ENCODE measurements around the gene UQCRFS1. TPM values are rescaled to one million over a fixed set of nuclear protein-coding genes. Genes with fewer than 3 reads are reported as not detected.
A peak's percentile ranks its signal among the peaks of the same experiment; 100 is the strongest.
"Not testable (repeated sequence)": the region's sequence is repeated elsewhere in the genome, so short reads cannot be mapped to it uniquely, and the experiment has no call there.

UQCRFS1 gene
- polyA plus RNA-seq (ENCODE audit: low read depth in 6 of 6), result 10 to 100 TPM; 58.2 to 93.1 (median 69.1) TPM

DNA sequence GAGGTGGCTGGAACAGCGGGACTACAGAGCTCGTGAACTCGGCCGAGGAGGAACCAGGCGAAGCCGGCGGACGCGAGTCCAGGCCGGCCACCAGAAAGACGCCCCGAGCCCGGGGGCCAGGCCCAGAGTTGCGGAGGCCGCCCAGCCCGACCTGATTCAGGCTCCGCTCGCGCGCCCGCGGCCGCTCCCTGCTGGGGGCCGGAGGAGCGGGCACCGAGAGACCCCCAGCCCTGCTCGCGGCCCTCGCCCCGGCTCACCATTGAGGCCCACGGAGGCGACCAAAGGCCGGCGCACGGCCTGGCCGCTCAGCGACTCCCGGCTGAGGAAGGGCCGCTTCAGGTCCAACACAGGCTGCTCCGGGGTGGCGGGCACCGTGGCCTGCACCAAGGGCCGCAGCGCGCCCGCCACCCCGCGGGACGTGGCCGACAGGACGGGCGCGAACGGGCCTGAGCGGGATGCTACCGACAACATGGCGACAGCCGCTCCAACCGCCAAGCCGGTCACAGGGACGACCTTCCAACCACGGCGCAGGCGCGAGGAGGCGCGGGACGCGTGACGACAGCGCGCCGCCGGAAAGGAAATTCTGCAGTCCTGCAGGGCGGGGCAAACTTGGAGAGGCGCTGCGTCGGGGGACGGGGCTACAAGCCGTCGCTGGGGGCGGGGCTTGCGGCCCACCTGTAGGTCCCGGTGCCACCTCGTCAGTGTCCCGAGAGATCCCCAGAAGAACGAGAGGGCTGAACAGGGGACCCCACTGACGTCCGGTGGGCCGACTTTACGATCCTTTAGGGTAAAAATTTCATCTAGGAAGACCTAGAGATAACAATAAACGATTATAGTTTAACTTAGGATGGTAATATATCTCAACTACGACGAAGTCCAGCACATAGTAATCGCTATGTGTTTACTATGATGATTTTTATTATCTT is at the start of gene UQCRFS1:
TSS of gene UQCRFS1 (minus strand) at position 504 of the 926 bp plus-strand sequence. CDS start at position 471, 33 bp downstream.
- peak; percentile 94 for ATAC-seq (ENCODE audit: low read depth in 2 of 2)
- peaks cover 0 to 6% (median 4%) of the 10 kb centered on the region in 7 donors for H3K9me3 Mint-ChIP-seq
- peak within 1 kb of the TSS; percentile 89 to 97 (median 94) for H3K4me3 Mint-ChIP-seq
- H3K27me3 Mint-ChIP-seq, result peaks cover 5 to 28% (median 16%) of the 10 kb centered on the region in 3 donors
- peak within 1 kb of the TSS; percentile 93 to 97 (median 97) for H3K27ac Mint-ChIP-seq
- DNase-seq, result peak; percentile 95
- H3K36me3 Mint-ChIP-seq, result peaks cover 7 to 8% of the 10 kb centered on the region in 2 donors
- peaks cover 24 to 45% (median 37%) of the 10 kb centered on the region in 3 donors for H3K4me1 Mint-ChIP-seq

DNA sequence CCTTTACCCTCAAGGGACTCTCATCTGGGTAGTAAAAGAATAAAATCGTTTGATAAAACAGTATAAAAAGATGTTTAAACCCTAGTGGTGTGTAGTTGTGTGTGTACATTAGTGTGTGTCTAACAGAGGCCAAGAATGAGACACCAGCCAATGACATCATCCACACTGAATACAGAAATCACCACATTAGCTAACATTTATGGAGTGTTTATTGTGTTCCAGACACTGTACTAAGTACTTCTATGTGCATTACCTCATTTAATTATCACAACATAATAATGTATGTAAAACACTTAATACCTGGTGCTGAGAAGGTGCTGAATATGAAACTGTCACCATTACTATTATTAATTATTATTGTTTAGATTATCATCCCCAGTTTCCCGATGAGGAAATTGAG is 49.1 kb upstream of the UQCRFS1 start:
- H3K27me3 Mint-ChIP-seq, result peaks cover 19 to 29% (median 22%) of the 10 kb centered on the region in 3 donors
- ATAC-seq (ENCODE audit: low read depth in 2 of 2), result no peak
- no peak overlapping the region for H3K4me3 Mint-ChIP-seq
- no peak overlapping the region for H3K27ac Mint-ChIP-seq
- H3K36me3 Mint-ChIP-seq, result no peaks in the 10 kb centered on the region
- H3K9me3 Mint-ChIP-seq, result no peaks in the 10 kb centered on the region
- DNase-seq, result no peak
- no peaks in the 10 kb centered on the region for H3K4me1 Mint-ChIP-seq

DNA sequence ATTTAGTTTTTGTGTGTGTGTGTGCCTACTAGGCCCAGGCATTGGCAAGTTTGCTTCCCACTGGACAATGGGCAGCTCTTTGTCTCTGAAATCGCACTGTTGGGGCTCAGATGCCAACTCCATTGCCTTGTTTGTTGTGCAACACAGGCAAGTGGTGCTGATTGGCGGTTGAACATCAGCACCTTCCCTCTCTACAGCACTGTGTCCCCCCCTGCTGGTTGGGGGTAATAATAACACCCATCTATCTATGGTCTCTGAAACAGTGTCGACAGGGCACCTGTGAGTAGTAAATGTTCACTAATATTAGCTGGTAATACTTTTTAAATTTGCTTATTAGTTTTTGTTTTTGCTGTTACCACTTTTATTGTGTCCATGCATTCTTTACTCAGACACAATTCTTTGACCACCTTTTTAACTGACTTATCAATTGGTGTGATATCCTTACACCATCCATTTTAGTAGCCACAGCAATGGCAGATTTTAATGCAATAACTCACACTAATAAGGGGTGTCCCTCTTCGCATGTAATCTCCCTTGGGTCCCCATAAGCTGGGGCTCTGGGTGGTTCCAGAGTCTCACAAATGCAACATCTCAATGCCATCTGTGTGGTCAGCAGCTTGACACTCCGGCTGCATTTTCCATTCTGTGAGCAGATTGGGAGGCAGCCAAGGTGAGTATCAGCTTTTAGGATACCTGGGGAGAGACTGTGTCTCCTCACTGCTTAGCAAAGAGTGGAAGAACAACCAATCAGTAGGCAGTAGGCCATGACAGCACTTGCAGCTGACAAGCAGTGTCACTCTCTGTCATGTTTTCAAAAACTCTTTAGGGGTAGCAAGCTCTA is 47.7 kb upstream of the UQCRFS1 start:
- ATAC-seq (ENCODE audit: low read depth in 2 of 2), result no peak
- peaks cover 0 to 2% (median 0%) of the 10 kb centered on the region in 7 donors for H3K9me3 Mint-ChIP-seq
- DNase-seq, result no peak
- H3K4me1 Mint-ChIP-seq, result no peaks in the 10 kb centered on the region
- H3K4me3 Mint-ChIP-seq, result no peak overlapping the region
- no peaks in the 10 kb centered on the region for H3K36me3 Mint-ChIP-seq
- peaks cover 12 to 24% (median 15%) of the 10 kb centered on the region in 3 donors for H3K27me3 Mint-ChIP-seq
- H3K27ac Mint-ChIP-seq, result no peak overlapping the region

DNA sequence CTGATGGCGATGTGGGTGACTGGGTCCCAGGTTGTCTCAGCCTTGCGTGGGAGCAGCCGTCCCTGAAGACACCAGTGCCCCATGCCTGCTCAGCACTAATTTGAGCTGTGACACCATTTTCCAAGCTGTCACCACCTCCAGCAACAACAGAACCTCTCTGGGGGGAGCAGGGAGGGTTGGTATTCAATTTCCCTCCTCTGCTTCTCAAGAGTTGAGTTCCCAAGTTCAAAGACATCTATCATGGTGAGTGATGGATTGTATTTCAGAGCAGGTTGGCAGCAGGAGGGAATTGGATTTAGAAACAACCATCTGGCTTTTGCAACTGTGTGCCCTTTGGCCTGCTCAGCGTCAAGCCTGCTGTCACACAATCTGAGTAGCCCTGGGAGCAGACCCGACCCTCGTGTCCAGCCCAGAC is 46.9 kb upstream of the UQCRFS1 start:
- Mint-ChIP-seq H3K4me3 (no peak overlapping the region), H3K9me3 (peaks cover 0 to 2% (median 0%) of the 10 kb centered on the region in 7 donors), H3K36me3 (no peaks in the 10 kb centered on the region), H3K27ac (no peak overlapping the region), H3K4me1 (no peaks in the 10 kb centered on the region), H3K27me3 (peaks cover 6 to 22% (median 15%) of the 10 kb centered on the region in 3 donors)
- DNase-seq, result no peak
- no peak for ATAC-seq (ENCODE audit: low read depth in 2 of 2)

DNA sequence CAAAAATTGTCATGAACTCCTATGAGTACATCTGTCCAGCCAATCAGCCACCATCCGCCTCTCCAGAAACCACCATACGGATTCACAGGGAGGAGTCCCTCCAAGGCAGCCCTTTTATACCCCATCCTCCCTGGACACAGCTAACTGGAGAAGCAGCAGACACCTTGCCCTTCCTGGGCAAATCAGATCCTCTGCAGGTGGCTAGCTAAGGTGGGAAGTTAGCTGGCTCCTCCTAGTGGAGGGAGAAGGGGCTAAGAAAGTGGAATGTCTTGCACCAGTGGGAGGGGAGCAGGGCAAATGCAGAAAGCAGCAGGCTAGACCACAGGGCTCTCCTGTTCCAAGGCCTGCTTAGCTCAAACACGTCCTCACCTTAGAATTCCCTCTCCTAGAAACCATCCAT is 46.2 kb upstream of the UQCRFS1 start:
- H3K27ac Mint-ChIP-seq, result no peak overlapping the region
- DNase-seq (no peak), ATAC-seq (ENCODE audit: low read depth in 2 of 2) (no peak)
- no peak overlapping the region for H3K4me3 Mint-ChIP-seq
- H3K4me1 Mint-ChIP-seq, result no peaks in the 10 kb centered on the region
- H3K27me3 Mint-ChIP-seq, result peaks cover 6 to 23% (median 9%) of the 10 kb centered on the region in 3 donors
- H3K36me3 Mint-ChIP-seq, result no peaks in the 10 kb centered on the region
- peaks cover 0 to 2% (median 0%) of the 10 kb centered on the region in 7 donors for H3K9me3 Mint-ChIP-seq

DNA sequence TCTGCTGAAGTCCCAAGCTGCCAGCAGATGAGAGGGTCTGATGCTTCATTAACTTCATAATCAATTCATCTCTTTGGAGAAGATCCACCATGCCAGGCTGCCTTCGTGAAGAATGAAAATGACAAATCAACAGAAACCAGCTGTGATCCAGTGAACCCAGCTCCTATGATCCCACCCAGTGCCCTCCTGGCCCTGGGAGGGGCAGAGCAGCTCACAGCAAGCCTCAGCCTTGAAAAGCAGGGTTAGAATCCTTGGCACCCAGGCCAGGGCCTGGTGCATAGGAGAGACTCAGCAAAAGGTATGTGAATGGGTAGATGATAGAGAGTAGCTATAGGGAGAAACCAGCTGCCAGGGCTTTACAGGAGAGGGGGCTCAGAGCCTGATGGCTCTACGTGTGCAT is 43.6 kb upstream of the UQCRFS1 start:
- peaks cover 6 to 32% (median 9%) of the 10 kb centered on the region in 3 donors for H3K27me3 Mint-ChIP-seq
- no peaks in the 10 kb centered on the region for H3K36me3 Mint-ChIP-seq
- no peak overlapping the region for H3K27ac Mint-ChIP-seq
- peaks cover 0 to 2% (median 0%) of the 10 kb centered on the region in 7 donors for H3K9me3 Mint-ChIP-seq
- no peak for DNase-seq
- no peaks in the 10 kb centered on the region for H3K4me1 Mint-ChIP-seq
- H3K4me3 Mint-ChIP-seq, result no peak overlapping the region
- ATAC-seq (ENCODE audit: low read depth in 2 of 2), result no peak

DNA sequence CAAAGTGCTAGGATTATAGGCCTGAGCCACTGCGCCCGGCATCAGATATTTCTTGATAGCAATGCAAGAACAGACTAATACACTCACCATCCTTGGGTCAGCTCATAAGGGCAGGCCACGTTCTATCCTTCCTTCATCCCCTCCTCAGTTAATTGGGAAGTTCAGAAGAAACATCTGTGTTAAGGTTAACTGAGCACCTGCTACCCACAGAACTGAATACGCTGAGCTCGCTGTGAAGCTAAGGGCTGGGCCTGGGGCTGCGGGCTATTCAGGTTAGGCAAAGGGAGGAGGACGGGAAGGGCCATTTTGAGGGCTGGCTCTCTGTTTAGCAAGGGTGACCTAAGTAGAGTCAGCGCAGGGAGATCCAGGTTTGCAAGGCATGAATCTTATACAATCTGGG is 43.0 kb upstream of the UQCRFS1 start:
- DNase-seq (no peak), ATAC-seq (ENCODE audit: low read depth in 2 of 2) (no peak)
- H3K4me3 Mint-ChIP-seq, result no peak overlapping the region
- H3K36me3 Mint-ChIP-seq, result no peaks in the 10 kb centered on the region
- H3K27ac Mint-ChIP-seq, result no peak overlapping the region
- H3K27me3 Mint-ChIP-seq, result peaks cover 6 to 32% (median 9%) of the 10 kb centered on the region in 3 donors
- no peaks in the 10 kb centered on the region for H3K4me1 Mint-ChIP-seq
- H3K9me3 Mint-ChIP-seq, result peaks cover 0 to 2% (median 0%) of the 10 kb centered on the region in 7 donors

DNA sequence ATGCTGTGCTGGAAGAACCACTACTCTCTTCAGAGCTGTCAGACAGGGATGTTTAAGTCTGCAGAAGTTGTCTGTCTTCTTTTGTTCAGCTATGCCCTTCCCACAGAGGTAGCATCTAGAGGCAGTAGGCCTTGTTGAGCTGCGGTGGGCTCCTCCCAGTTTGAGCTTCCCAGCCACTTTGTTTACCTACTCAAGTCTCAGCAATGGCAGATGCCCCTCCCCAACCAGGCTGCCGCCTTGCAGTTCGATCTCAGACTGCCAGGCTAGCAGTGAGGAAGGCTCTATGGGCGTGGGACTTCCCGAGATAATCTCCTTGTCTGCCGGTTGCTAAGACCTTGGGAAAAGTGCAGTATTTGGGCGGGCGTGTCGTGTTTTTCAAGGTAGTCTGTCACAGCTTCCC is 42.1 kb upstream of the UQCRFS1 start:
- H3K36me3 Mint-ChIP-seq, result no peaks in the 10 kb centered on the region
- peak overlapping the region in 1 of 8 donors; percentile 64 for H3K4me3 Mint-ChIP-seq
- no peak for DNase-seq
- peaks cover 6 to 32% (median 13%) of the 10 kb centered on the region in 3 donors for H3K27me3 Mint-ChIP-seq
- no peak for ATAC-seq (ENCODE audit: low read depth in 2 of 2)
- peaks cover 0 to 5% (median 0%) of the 10 kb centered on the region in 7 donors for H3K9me3 Mint-ChIP-seq
- no peak overlapping the region for H3K27ac Mint-ChIP-seq
- no peaks in the 10 kb centered on the region for H3K4me1 Mint-ChIP-seq

DNA sequence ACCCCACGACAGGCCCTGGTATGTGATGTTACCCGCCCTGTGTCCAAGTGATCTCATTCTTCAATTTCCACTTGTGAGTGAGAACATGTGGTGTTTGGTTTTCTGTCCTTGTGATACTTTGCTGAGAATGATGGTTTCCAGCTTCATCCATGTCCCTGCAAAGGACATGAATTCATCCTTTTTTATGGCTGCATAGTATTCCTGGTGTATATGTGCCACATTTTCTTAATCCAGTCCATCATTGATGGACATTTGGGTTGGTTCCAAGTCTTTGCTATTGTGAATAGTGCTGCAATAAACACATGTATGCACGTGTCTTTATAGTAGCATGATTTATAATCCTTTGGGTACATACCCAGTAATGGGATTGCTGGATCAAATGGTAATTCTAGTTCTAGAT is 36.8 kb upstream of the UQCRFS1 start:
- not testable (repeated sequence) for H3K27ac Mint-ChIP-seq; H3K9me3 Mint-ChIP-seq; ATAC-seq (ENCODE audit: low read depth in 2 of 2); H3K4me1 Mint-ChIP-seq; H3K4me3 Mint-ChIP-seq; H3K36me3 Mint-ChIP-seq; DNase-seq
- peaks cover 8 to 41% (median 38%) of the 10 kb centered on the region in 3 donors for H3K27me3 Mint-ChIP-seq

DNA sequence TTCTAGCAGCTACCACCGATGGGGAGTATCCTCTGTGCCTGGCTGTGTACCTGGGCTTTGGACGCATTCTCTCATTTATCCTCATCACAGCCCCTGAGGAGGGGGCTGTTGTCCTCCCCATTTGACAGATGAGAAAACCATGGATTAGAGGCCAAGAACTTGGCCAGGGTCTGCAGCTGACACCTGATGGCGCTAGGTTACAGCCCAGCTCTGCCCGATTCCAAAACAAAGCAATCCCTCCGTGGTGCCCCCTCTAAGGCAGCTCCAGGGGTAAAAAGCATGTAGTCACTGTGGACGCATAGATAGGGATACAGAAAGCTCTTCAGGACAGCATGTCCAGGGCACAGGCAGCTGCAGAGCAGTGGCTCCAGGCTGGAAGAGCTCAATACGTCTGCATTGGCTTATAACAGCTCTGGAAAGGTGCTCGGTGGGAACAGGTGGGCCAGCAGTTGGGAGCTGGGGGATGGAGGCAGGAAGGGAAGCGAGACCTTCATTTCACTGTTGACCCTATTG is 35.4 kb upstream of the UQCRFS1 start:
- no peak for ATAC-seq (ENCODE audit: low read depth in 2 of 2)
- DNase-seq, result no peak
- H3K27me3 Mint-ChIP-seq, result peaks cover 8 to 39% (median 28%) of the 10 kb centered on the region in 3 donors
- H3K4me1 Mint-ChIP-seq, result no peaks in the 10 kb centered on the region
- H3K4me3 Mint-ChIP-seq, result no peak overlapping the region
- no peak overlapping the region for H3K27ac Mint-ChIP-seq
- no peaks in the 10 kb centered on the region for H3K36me3 Mint-ChIP-seq
- H3K9me3 Mint-ChIP-seq, result peaks cover 0 to 6% (median 3%) of the 10 kb centered on the region in 7 donors

DNA sequence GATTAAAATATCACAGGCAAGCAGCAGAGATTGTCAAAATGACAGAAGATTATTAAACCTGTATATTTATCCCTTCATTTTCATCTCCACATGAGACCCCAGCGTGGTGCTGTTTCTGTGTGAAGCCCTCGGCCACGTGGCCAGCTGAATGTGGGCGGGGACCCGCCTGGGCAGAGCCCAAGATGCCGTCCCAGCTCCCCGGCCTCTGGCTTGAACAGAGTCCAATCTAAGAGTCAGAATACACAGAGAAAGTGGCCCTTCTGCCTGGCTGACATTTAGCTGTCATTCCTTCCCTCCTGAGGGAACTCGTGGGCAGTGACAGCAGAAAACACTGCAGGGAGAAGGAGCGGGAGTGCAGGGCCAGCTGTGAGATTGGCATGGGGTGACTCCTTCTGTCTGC is 34.9 kb upstream of the UQCRFS1 start:
- H3K9me3 Mint-ChIP-seq, result peaks cover 0 to 6% (median 5%) of the 10 kb centered on the region in 7 donors
- DNase-seq (no peak), ATAC-seq (ENCODE audit: low read depth in 2 of 2) (no peak)
- no peaks in the 10 kb centered on the region for H3K36me3 Mint-ChIP-seq
- H3K27me3 Mint-ChIP-seq, result peaks cover 11 to 44% (median 28%) of the 10 kb centered on the region in 3 donors
- no peaks in the 10 kb centered on the region for H3K4me1 Mint-ChIP-seq
- no peak overlapping the region for H3K27ac Mint-ChIP-seq
- no peak overlapping the region for H3K4me3 Mint-ChIP-seq

DNA sequence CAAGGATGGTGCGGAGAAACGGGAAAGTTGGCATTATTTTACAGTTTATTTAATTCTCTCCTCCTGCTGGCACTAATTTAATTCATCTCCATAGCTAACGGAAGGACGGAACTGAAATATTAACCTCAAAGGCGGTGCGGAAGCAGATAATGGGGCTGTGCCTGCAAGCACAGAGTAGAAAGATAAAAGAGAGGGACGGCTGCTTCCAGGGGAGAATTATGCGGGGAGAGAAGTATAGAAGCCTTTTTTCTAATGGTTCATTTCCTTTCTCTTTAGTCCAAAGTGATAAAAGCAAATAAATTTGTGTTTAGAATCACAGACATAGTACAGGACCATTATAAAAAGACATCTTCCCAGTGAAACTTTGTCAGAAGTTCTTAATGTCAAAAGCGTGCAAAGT is 34.5 kb upstream of the UQCRFS1 start:
- H3K36me3 Mint-ChIP-seq, result no peaks in the 10 kb centered on the region
- no peak overlapping the region for H3K27ac Mint-ChIP-seq
- ATAC-seq (ENCODE audit: low read depth in 2 of 2), result no peak
- no peak overlapping the region for H3K4me3 Mint-ChIP-seq
- no peaks in the 10 kb centered on the region for H3K4me1 Mint-ChIP-seq
- no peak for DNase-seq
- peaks cover 0 to 6% (median 5%) of the 10 kb centered on the region in 7 donors for H3K9me3 Mint-ChIP-seq
- peaks cover 11 to 43% (median 28%) of the 10 kb centered on the region in 3 donors for H3K27me3 Mint-ChIP-seq

DNA sequence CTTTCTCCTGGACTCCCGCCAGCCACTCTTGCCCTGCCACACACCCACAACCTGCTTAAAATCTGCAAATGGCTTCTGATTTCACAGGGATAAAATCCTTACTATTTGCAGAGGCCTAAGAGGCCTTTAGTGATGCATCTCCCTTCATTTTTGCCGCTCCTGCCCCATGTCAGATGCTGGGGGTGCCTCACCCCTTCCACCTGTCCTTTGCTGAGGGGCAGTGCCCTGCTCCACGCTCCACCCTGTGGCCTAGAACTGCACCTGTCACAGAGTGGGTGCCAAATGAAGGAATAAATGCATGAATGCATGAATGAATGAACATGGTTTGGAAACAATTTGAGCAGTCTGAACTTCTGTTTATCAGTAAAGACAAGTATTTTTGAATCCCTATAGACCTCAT is 34.1 kb upstream of the UQCRFS1 start:
- H3K27me3 Mint-ChIP-seq, result peaks cover 11 to 40% (median 28%) of the 10 kb centered on the region in 3 donors
- H3K9me3 Mint-ChIP-seq, result peaks cover 0 to 6% (median 5%) of the 10 kb centered on the region in 7 donors
- H3K4me3 Mint-ChIP-seq, result peak overlapping the region in 1 of 8 donors; percentile 16
- H3K27ac Mint-ChIP-seq, result no peak overlapping the region
- H3K36me3 Mint-ChIP-seq, result no peaks in the 10 kb centered on the region
- DNase-seq, result no peak
- no peaks in the 10 kb centered on the region for H3K4me1 Mint-ChIP-seq
- ATAC-seq (ENCODE audit: low read depth in 2 of 2), result no peak

All from naive B cell (primary cell).